GM18951 (cell line): Measurements from ENCODE around the gene UBASH3B.

Experiments used
- POLR2A ChIP-seq: IDR thresholded peaks from 4 replicates; pipeline ENCODE4 v1.6.1; 2011; ENCODE audit warnings: mild to moderate bottlenecking; ENCODE audit not compliant: insufficient read length, insufficient read depth; ENCODE audit errors: extremely low read depth
- in situ Hi-C: fragments of 300-500 bp; cut with MboI; formaldehyde crosslinking; loops from one replicate; pipeline ENCODE4 v1.12.0; 2022; ENCODE audit warnings: low sequenced_read_pairs, mixed read lengths, inconsistent platforms; ENCODE audit not compliant: unreplicated experiment

Gene UBASH3B

DNA sequence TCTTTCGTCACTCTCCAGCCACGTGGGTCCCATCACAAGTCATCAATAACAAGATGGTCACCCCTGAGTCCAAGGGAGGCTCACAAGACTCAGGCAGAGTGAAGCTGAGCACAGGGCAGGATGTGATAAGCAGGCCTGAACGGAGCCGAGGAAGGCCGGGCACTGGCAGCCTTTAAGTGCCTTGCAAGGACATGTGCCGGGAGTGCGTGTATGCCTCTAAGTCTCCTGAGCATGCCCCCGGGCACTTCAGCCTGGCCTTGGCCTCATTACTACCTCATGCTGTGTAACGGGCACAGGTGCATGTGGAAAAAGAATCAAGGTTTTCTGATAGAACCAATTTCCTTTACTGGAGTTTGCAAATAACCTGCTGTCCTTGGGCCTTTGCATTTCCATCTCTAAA is 55.8 kb downstream of the UBASH3B start:
- TF ChIP-seq POLR2A = no peak
- in situ Hi-C loops = no loop called here

- in situ Hi-C loops = no loop called here
- TF ChIP-seq POLR2A = no peak
These were observed 56.4 kb downstream of the UBASH3B start for GRCh38 chr11:122711831-122712381.

DNA sequence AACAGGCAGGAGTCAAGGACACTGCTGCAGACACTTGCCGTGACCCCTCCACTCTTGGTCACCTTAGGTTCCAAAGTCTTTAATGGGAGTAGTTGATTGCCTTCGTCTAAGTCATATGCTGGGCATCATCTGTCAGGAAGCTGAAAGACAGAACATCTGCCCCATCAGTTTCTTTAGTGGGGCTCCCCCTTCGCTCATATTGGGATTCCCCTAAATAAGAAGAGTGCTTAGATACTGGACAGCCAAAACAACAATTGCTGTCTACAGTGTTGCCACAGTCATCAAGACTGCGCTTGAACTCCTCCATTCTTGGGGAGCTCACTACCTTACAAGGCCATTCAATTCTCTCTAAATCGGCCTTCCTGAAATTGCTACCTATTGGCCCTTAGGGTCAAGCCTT is 58.5 kb downstream of the UBASH3B start:
- in situ Hi-C loops = no loop called here
- TF ChIP-seq POLR2A = no peak

- no peak for TF ChIP-seq POLR2A
These were observed 59.0 kb downstream of the UBASH3B start for GRCh38 chr11:122714484-122714883.

DNA sequence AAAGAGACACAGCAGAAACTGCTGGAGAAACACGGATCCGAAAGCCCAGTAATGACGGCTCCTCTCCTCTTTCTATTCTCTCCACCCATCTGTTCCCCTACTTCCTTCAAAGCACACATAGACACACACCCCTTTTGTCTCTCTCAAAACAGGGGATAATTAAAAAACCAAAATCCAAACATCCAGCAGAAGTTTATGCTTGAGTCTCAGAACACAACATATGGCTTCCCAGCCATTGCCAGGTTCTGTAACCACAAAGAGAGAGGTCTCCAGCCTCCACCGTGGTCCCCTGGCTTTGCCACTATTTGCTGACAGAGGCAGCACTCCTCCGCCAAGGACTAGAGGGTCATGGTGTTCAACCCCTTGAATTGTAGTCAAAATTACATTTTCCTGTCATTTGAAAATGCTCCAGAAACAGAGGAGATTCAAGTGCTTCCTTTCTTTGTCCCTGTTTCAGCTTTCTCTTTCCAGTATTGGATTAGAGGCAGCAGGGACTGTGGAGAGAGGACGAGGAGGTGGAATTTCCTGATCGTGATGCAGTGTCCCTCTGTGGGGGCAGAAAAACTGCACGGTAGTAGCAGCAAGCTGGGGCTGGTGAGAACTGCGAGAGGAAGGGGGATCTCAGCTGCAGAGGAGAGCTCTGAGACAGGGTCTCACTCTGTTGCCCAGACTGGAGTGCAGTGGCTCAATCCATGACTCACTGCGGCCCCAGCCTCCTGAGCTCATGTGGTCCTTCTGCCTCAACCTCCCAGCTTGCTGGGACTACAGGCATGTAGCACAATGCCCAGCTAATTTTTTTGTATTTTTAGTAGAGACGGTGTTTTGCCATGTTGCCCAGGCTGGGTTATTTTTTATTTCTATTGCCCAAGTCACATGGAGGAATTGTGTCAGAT is 60.3 kb downstream of the UBASH3B start:
- in situ Hi-C loops = no loop called here
- no peak for TF ChIP-seq POLR2A

More at GRCh38 chr11:122714484-122714883, 59.0 kb downstream of the UBASH3B start:
- in situ Hi-C loops = no loop called here

DNA sequence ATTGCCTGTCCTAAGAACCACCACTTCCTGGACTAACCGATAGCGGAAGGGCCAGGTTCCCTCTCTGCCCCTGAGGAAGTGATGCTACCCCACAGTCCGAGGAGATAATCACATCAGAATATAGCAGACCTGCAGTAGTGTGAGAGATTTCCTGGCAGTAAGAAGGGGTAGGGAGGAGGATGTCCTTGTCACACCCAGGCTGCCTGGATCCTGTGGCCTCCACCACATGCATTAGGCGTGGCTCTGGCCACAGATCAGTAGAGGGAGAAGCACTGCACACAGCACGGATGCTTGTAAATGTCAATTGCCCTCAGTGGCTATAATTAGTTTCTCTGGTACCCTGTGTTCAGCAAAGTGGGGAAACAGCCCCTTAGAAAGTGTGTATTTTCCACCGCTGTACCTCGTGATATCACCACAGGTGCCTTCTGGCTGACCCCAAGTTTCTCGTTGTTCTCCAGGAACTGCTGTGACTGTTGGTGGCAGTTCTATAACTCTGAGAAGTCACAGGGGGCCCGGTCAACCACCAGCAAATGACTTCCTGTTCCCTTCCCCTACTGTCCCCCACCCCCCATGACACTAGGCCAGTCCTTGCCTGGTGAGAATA is 61.8 kb downstream of the UBASH3B start:
- TF ChIP-seq POLR2A = no peak
- in situ Hi-C loops = no loop called here

- TF ChIP-seq POLR2A = no peak
- in situ Hi-C loops = no loop called here
These were observed 64.8 kb downstream of the UBASH3B start for GRCh38 chr11:122720107-122720881.

- no peak for TF ChIP-seq POLR2A
- in situ Hi-C loops = no loop called here
These were observed 65.9 kb downstream of the UBASH3B start for GRCh38 chr11:122721201-122721963.

DNA sequence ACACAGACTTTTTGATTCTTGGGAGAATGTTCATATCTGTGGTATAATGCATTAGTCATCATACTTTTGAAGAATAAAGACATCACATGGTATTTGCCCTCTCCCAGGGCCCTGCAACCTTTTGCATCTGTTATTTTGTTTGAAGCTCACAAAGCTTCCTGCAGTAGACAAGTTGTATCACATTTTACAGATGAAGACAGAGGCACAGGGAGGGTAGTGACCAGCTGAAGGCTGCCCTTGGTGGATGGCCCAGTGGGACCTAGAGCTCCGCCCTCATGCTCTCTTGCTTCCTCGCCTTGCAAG is 66.4 kb downstream of the UBASH3B start:
- TF ChIP-seq POLR2A = no peak
- in situ Hi-C loops = no loop called here

DNA sequence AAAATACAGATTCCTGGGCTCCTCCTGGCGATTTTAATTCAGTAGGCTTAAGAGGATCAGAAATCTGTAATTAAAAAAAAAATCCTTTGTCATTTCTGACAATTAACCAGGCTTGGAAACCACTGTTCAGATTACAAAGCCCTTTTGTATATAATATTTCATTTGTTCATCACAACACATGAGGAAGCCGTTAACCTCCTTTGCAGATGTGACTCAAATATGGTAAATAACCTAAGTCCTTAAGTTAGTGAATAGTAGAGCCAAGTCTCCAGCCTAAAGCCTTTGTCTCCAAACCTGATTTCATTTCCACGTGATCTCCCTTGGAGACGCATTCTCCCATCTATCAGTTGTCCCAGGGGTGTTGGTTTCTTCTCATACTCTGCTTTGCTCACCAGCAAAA is 67.6 kb downstream of the UBASH3B start:
- TF ChIP-seq POLR2A = no peak
- in situ Hi-C loops = no loop called here

DNA sequence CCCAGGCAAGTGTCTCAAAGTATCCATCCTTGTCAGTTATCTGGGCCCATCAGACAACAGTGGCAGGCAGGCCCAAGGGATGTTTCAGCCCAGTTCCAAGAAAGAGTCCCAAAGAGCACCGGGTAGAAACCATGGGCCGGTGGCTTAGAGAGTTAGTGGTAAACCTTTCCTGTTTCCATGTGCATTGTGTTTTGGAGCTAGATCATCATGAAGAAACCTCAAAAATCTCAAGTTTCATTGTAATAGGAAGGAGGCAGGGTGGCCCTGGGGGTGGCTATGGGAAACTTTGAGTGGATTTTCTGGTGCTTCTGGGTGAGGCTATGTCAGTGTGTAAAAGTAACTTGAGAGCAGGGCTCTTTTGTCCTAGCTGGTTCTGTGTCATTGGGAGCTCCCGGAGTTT is 68.1 kb downstream of the UBASH3B start:
- no peak for TF ChIP-seq POLR2A
- in situ Hi-C loops = no loop called here

DNA sequence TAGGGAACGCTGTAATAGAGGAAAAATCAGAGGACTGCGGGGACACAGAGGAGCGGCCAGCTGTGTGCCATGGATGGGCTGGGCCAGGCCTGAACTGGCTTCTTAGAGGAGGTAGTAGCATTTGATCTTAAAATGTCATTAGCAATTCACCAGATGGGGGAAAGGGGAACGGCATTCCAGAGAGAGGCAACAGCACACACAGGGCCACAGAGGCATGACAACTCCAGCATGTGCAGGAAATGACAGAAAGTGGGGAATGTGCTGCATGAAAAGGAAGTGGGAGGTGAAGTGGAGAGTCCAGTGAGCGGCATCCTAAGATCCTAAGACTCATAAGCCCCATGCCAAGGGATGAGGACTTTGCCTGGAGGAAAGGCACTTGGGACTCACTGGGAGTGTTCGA is 69.0 kb downstream of the UBASH3B start:
- TF ChIP-seq POLR2A = no peak
- in situ Hi-C loops = no loop called here

- in situ Hi-C loops = no loop called here
- no peak for TF ChIP-seq POLR2A
These were observed 70.5 kb downstream of the UBASH3B start for GRCh38 chr11:122726028-122726427.
